Natural killer cell treated with Interleukin-12 subunit alpha and Interleukin-12 subunit beta and Interleukin-15 and Interleukin-18, amount 100 ng/mL, for 72 hours (primary cell): Measurements from ENCODE around the gene KCNK2. TPM values are rescaled to one million over a fixed set of nuclear protein-coding genes. Genes with fewer than 3 reads are reported as not detected.

Experiments used
- ATAC-seq, 2 donors: fragments of 150-1000 bp; cut with Tn5 transposase in 1 of 2; sonication (Bioruptor Pico), chemical (Tn5 transposase) in 1 of 2; 2 replicates each; pipeline ENCODE4 v1.10.0; 2021
- DNase-seq: peaks from one replicate; pipeline ENCODE4 v3.0.0; 2022; ENCODE audit warnings: low spot score
- H3K27ac Mint-ChIP-seq, 2 donors: 1 replicate in 1 of 2; 2 replicates in 1 of 2; pipeline ENCODE4 v1.8.0; 2022; ENCODE audit warnings: mixed read lengths in 2 of 2, mild to moderate bottlenecking in 1 of 2, moderate library complexity in 1 of 2
- H3K27me3 Mint-ChIP-seq, 2 donors: 1 replicate in 1 of 2; 2 replicates in 1 of 2; pipeline ENCODE4 v1.8.0; 2022; ENCODE audit warnings: mixed read lengths in 2 of 2
- H3K36me3 Mint-ChIP-seq: one replicate; pipeline ENCODE4 v1.8.0; 2022; ENCODE audit warnings: mixed read lengths
- H3K4me1 Mint-ChIP-seq, 2 donors: 1 replicate in 1 of 2; 2 replicates in 1 of 2; pipeline ENCODE4 v1.8.0; 2022; ENCODE audit warnings: low read depth in 2 of 2, mixed read lengths in 2 of 2, mild to moderate bottlenecking in 1 of 2
- H3K4me3 Mint-ChIP-seq: one replicate; pipeline ENCODE4 v1.8.0; 2022; ENCODE audit warnings: mixed read lengths
- H3K9me3 Mint-ChIP-seq: 2 replicates; pipeline ENCODE4 v1.8.0; 2022; ENCODE audit warnings: mixed read lengths
- total RNA-seq, 2 donors: library from RNA; stranded (reverse); gene quantifications; one replicate each; pipeline ENCODE4 v1.2.3, GENCODE V29; 2022

The KCNK2 gene
- total RNA-seq, 2 donors from 2014 or later, result not detected

DNA sequence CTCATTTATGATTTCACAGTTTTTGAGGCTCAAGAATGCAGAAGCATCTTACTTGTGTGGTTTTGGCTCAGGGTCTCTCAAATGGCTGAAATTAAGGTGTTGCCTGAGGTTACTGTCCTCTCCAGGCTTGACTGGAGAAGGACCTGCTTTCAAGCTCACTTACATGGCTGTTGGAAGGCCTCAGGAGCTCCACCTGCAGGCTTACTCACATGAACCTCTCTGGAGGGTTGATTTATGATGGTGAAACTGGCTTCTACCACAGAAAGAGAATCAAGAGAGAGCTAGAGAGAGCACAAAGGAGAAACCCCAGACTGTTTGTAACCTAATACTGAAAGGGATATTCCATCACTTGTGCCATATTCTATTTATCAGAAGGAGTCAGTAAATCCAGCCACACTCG lies 6.2 kb upstream of the KCNK2 start:
- Mint-ChIP-seq H3K9me3 (peaks cover 10% of the 10 kb centered on the region), H3K27me3 (peaks cover 4 to 14% of the 10 kb centered on the region in 2 donors), H3K4me3 (no peak overlapping the region), H3K27ac (no peak overlapping the region), H3K36me3 (peaks cover 4% of the 10 kb centered on the region), H3K4me1 (no peaks in the 10 kb centered on the region)
- DNase-seq (no peak), ATAC-seq (no peak)

DNA sequence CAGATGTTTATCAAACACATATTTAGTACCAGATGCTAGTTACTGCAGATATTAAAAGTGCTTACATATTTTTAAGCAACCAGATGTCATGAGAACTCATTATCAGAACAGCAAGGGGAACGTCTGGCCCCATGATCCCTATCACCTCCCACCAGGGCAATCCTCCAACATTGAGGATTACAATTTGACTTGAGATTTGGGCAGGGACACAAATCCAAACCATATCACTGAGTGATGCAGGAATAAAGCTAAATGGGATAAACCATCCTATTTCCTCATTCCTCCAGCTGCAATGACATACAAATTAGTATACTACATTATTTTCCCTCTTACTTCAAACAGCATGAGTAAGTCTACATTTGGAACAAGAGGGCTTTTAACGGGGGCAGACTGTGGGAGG lies 3.1 kb upstream of the KCNK2 start:
- Mint-ChIP-seq H3K4me1 (no peaks in the 10 kb centered on the region), H3K4me3 (no peak overlapping the region), H3K27ac (no peak overlapping the region), H3K27me3 (peaks cover 20 to 25% of the 10 kb centered on the region in 2 donors), H3K9me3 (peaks cover 3% of the 10 kb centered on the region), H3K36me3 (peaks cover 6% of the 10 kb centered on the region)
- DNase-seq, result no peak
- no peak for ATAC-seq

DNA sequence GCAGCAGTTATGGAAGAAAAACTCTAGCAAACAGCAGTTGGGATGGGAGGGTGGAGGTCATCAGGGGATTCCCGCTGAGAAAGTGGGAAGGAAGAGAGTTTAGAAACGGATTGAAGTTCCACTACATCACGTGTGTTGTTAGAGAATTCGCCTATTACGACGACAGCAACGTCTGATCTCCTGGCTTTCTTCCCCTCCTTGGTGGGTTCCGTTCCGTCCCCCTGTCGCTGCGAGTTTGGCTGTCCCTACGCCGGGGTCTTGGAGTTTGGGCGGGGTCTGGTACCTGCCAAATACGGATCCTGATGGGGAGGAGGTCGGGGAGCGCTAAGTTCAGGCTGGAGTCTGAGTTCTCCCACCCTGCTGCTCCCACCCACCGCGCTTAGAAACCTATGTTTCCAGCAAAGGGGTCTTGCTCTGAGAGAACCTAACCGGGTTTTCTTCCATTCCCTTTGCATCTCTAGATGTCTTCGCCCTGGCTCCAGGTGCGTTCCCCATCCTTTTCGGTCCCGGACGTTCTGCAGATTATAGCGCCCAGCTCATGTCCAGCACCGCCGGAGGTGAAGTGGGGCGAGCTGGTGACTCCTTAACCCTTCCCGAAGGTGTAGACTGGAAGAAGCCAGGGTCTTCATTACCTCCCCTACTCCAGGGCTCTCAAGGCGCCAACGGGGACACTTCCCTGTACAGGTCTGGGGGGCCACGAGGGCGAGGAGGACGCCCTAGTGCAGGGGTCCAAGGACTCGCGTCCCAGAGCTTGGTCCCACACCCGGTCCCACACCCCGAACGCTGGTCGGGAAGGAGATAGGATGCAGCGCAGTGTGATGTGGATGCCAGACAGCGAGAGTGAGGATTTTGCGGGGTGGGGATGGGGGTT lies 641 bp upstream of the KCNK2 start:
- Mint-ChIP-seq H3K9me3 (peaks cover 7% of the 10 kb centered on the region), H3K36me3 (peaks cover 8% of the 10 kb centered on the region), H3K4me3 (no peak overlapping the region), H3K4me1 (no peaks in the 10 kb centered on the region), H3K27me3 (peaks cover 23 to 25% of the 10 kb centered on the region in 2 donors), H3K27ac (no peak overlapping the region)
- ATAC-seq (peak; percentile 38 to 60), DNase-seq (no peak)

DNA sequence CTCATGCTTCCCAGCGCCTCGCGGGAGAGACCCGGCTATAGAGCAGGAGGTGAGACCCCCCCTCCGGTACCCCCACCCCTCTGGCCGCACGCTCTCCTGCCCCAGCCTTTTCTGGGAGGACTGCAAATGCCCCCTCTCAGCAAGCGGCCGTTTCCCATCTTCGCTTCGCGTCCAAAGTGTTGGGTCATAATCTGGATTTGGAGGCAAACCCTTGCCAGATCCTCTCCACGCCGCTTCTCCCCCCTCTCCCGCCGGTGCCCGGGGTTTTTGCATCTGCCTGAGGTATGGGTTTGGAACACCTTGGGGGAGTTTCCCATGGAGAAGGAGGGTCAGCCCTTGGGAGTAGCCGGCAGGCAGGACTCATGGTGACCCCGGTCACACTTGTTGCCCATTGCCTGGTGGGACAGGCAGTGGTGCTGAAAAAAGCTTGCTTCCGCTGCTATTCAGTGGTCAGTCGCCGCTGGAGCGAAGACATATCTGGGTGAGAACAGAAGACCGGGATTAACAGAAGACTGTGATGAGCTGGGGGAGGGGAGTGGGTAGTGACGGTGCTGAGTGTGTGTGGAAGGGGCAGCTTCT lies 935 bp downstream of the KCNK2 start:
- Mint-ChIP-seq H3K4me3 (no peak overlapping the region), H3K36me3 (peaks cover 10% of the 10 kb centered on the region), H3K27ac (no peak overlapping the region), H3K27me3 (peaks cover 23 to 25% of the 10 kb centered on the region in 2 donors), H3K4me1 (no peaks in the 10 kb centered on the region), H3K9me3 (peaks cover 4% of the 10 kb centered on the region)
- DNase-seq (no peak), ATAC-seq (no peak)

DNA sequence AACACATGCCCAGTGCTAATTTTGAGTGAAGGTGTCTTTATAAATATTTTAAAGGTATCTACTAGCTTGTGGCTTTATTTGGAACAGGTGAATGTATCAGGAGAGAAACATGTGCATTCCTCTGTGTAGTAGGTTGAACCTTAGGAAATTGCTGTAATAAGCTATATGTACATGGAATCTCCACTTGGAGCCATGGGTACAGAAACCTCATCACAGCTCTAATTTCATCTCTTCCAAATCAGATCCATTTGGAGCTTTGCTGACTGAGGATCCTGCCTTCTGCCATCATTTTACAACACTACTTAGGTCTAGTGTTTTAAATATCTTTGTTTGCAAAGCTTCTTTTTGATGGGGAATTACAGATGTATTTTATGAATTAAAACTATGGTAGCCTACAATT lies 2.1 kb downstream of the KCNK2 start:
- Mint-ChIP-seq H3K4me1 (no peaks in the 10 kb centered on the region), H3K36me3 (peaks cover 10% of the 10 kb centered on the region), H3K4me3 (no peak overlapping the region), H3K9me3 (peaks cover 4% of the 10 kb centered on the region), H3K27me3 (peaks cover 23 to 25% of the 10 kb centered on the region in 2 donors), H3K27ac (no peak overlapping the region)
- DNase-seq (no peak), ATAC-seq (no peak)

DNA sequence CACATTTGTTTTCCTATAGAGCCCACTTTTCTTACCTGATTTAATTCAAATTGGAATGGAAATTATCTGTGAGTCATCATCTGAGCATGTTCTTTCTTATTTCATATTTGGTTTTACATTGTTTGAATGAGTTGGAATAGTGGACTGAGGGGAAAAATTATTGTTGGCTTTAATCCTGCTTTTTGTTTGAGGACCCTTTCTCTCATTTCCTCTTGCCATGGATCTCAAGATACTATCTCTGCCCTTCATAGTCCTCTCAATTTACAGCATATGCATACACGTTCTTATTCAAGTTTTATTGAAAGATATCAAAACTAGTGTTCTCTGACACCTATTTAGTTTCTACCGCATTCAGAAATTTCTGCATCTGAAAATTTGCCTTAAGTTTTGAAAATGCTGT lies 5.1 kb downstream of the KCNK2 start:
- no peak overlapping the region for H3K27ac Mint-ChIP-seq
- H3K27me3 Mint-ChIP-seq, result peaks cover 8 to 11% of the 10 kb centered on the region in 2 donors
- peaks cover 7% of the 10 kb centered on the region for H3K9me3 Mint-ChIP-seq
- ATAC-seq (no peak), DNase-seq (no peak)
- H3K4me1 Mint-ChIP-seq, result no peaks in the 10 kb centered on the region
- no peak overlapping the region for H3K4me3 Mint-ChIP-seq
- peaks cover 4% of the 10 kb centered on the region for H3K36me3 Mint-ChIP-seq

DNA sequence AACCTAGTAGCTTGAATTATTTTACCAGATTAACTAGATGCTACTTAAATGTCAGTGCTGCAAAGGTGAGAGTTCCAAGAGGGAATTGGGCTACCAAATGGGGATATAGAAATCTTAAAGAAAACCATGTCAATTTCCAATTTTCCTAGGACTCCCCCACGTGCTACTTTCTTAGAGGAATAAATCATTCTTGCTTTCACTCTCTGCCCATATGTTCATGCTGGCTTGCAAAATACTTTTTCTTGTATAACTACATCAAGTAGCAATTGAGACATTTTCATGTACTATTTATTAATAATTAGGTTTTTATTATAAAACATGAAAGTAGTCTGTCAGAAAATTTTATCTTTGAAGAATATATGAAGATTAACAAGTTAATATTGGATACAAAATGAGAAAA lies 11.8 kb downstream of the KCNK2 start:
- Mint-ChIP-seq H3K27ac (no peak overlapping the region), H3K36me3 (no peaks in the 10 kb centered on the region), H3K27me3 (no peaks in the 10 kb centered on the region), H3K4me3 (no peak overlapping the region), H3K4me1 (no peaks in the 10 kb centered on the region), H3K9me3 (peaks cover 5% of the 10 kb centered on the region)
- DNase-seq (no peak), ATAC-seq (no peak)

DNA sequence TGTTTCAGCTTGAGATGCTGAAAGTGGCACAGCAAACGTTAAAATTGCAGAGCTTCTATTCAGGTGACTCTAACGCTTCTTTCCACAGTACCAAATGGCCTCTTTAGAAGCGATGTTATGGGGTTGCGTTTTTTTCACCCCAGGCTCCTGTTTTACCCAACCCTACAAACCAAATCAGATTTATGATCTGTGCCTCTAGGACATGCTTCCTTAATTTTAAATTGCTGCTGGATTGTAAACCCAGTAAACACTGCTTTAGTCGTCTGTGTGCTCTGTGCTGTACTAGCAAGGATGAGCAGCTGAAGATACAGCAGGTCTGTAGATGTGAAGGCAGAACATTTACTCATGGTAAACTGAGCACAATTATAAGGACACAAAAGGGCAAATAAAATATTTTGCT lies 13.0 kb downstream of the KCNK2 start:
- no peak overlapping the region for H3K4me3 Mint-ChIP-seq
- peaks cover 5% of the 10 kb centered on the region for H3K9me3 Mint-ChIP-seq
- no peak for ATAC-seq
- no peaks in the 10 kb centered on the region for H3K4me1 Mint-ChIP-seq
- no peaks in the 10 kb centered on the region for H3K36me3 Mint-ChIP-seq
- no peak overlapping the region for H3K27ac Mint-ChIP-seq
- no peak for DNase-seq
- H3K27me3 Mint-ChIP-seq, result no peaks in the 10 kb centered on the region

DNA sequence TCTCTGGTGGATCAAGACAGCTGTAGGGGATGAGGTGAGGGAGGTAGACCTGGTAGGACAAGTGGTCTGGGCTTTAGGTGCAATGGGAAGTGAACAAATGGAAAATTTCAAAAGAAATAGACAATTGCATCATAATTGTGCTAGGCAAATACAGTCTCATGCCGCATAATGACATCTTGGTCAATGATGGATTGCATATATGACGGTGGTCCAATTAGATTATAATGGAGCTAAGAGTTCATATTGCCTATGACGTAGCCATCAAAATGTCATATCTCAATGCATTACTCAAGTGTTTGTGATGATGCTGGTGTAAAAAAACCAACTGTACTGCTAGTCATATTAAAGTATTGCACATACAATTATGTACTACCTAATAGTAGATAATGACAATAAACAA lies 19.0 kb downstream of the KCNK2 start:
- DNase-seq (no peak), ATAC-seq (no peak)
- Mint-ChIP-seq H3K9me3 (peaks cover 13% of the 10 kb centered on the region), H3K27me3 (no peaks in the 10 kb centered on the region), H3K4me3 (no peak overlapping the region), H3K36me3 (no peaks in the 10 kb centered on the region), H3K4me1 (no peaks in the 10 kb centered on the region), H3K27ac (no peak overlapping the region)

DNA sequence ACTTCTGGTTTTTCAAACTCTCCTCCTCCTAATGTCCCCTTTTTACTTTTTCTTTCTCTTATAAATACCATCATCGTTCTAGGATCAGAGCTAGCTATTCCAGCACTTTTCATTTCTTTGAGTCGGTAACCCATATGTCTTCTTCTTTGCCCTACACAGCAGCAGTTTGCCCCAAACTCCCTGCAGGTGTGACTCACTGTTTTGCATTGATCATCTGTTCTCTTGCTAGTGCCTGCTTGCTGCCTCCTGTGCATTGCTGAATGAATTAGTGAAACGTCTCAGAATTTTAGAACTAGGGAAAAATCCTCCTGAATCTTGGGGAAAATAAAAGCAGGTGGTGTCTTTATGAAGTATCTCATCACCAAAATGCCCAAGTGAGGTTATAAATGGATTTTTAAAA lies 21.7 kb downstream of the KCNK2 start:
- H3K27me3 Mint-ChIP-seq, result no peaks in the 10 kb centered on the region
- no peaks in the 10 kb centered on the region for H3K4me1 Mint-ChIP-seq
- no peaks in the 10 kb centered on the region for H3K36me3 Mint-ChIP-seq
- DNase-seq (no peak), ATAC-seq (no peak)
- H3K9me3 Mint-ChIP-seq, result peaks cover 13% of the 10 kb centered on the region
- no peak overlapping the region for H3K27ac Mint-ChIP-seq
- no peak overlapping the region for H3K4me3 Mint-ChIP-seq

DNA sequence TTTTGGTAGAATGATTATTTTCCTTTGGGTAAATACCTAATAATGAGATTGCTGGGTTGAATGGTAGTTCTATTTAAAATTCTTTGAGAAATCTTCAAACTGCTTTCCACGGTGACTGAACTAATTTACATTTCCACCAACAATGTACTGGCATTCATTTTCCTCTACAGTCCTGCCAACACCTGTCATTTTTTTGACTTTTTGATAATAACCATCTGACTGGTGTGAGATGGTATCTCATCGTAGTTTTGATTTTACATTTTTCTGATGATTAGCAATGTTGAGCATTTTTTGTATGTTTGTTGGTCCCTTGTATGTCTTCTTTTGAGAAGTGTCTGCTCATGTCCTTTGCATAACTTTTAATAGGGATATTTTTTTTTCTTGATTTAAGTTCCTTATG lies 23.5 kb downstream of the KCNK2 start:
- Mint-ChIP-seq H3K9me3 (peaks cover 17% of the 10 kb centered on the region), H3K36me3 (no peaks in the 10 kb centered on the region), H3K4me1 (no peaks in the 10 kb centered on the region), H3K27me3 (no peaks in the 10 kb centered on the region), H3K27ac (no peak overlapping the region), H3K4me3 (no peak overlapping the region)
- ATAC-seq (no peak), DNase-seq (no peak)

DNA sequence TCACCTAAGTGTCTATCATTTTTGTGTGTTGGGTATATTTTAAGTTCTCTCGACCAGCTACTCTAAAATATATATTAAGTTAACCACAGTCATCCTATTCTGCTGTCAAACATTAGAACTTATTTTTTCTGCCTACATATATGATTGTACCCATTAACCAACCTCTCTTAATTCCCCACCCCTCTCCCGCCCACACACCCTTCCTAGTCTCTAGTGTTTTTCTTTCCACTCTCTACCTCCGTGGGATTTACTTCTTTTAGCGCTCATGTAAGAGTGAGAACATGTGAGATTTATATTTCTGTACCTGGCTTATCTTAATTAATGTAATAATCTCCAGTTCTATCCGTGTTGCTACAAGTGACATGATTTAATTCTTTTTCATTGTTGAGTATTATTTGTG lies 26.6 kb downstream of the KCNK2 start:
- H3K27me3 Mint-ChIP-seq, result no peaks in the 10 kb centered on the region
- H3K4me1 Mint-ChIP-seq, result no peaks in the 10 kb centered on the region
- ATAC-seq (no peak), DNase-seq (no peak)
- no peaks in the 10 kb centered on the region for H3K36me3 Mint-ChIP-seq
- H3K9me3 Mint-ChIP-seq, result peaks cover 16% of the 10 kb centered on the region
- H3K4me3 Mint-ChIP-seq, result no peak overlapping the region
- H3K27ac Mint-ChIP-seq, result no peak overlapping the region

DNA sequence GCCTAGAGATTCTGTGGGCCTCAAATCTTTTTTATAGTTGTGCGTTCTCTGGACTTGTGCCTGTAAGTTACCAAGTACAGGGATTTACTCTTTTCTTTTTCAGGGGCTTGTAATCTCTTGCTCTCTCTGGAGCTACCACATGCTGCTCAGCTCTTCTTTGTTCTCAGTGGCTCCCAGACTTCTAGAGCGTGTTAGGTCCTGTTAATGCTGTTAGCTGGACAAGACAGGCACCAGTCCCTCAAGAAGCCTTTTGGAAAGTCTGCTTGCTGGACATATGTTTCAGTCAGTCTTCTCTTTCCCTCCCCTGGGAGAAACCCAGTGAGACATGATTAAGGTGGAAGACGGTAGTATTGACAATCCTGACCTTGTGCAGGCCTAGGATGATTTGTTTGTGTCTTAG lies 29.4 kb downstream of the KCNK2 start:
- Mint-ChIP-seq H3K27ac (no peak overlapping the region), H3K4me1 (no peaks in the 10 kb centered on the region), H3K36me3 (no peaks in the 10 kb centered on the region), H3K9me3 (peaks cover 16% of the 10 kb centered on the region), H3K27me3 (no peaks in the 10 kb centered on the region), H3K4me3 (no peak overlapping the region)
- DNase-seq (no peak), ATAC-seq (no peak)

DNA sequence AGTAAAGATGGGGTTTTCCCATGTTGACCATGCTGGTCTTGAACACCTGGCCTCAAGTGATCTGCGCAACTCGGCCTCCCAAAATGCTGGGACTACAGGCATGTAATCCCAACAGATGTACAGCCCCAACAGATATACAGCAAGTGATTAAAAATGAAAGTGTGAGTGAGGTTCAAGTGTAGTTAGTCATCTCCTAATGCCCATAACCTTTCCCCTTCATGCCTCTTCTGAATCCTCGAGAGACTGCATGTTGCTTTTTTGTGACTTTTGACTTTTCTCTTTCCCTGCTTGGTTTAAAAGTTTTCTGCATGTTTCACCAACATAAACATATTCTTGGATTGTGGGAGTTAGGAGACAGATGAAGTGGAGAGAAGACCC lies 31.2 kb downstream of the KCNK2 start:
- ATAC-seq, result no peak

More for the DNA sequence above, 31.2 kb downstream of the KCNK2 start:
- Mint-ChIP-seq H3K27ac (no peak overlapping the region), H3K27me3 (no peaks in the 10 kb centered on the region), H3K4me1 (no peaks in the 10 kb centered on the region), H3K9me3 (peaks cover 22% of the 10 kb centered on the region), H3K4me3 (no peak overlapping the region), H3K36me3 (no peaks in the 10 kb centered on the region)
- no peak for DNase-seq
